Spinal cord (tissue), 10 donors: ENCODE results near the gene NRXN2. TPM values are rescaled to one million over a fixed set of nuclear protein-coding genes. Genes with fewer than 3 reads are reported as not detected.

Source experiments
- DNase-seq, 6 donors: peaks; one replicate each; pipeline versions ENCODE4 v3.0.0 to v3.0.0-alpha.2; 2013 to 2015; ENCODE audit warnings: low spot score in 6 of 6, low read depth in 4 of 6
- H3K27ac ChIP-seq: one replicate; pipeline ENCODE4 v1.5.1; 2013; ENCODE audit warnings: low read depth, low read length, control low read depth
- H3K27me3 ChIP-seq: one replicate; pipeline ENCODE4 v1.6.1; 2013; ENCODE audit warnings: low read length; ENCODE audit not compliant: control insufficient read depth, insufficient read depth
- H3K36me3 ChIP-seq: one replicate; pipeline ENCODE4 v1.6.1; 2013; ENCODE audit warnings: low read length; ENCODE audit not compliant: control insufficient read depth, insufficient read depth
- H3K4me1 ChIP-seq: one replicate; pipeline ENCODE4 v1.6.1; 2013; ENCODE audit warnings: low read length; ENCODE audit not compliant: control insufficient read depth, insufficient read depth
- H3K4me3 ChIP-seq: one replicate; pipeline ENCODE4 v1.5.1; 2013; ENCODE audit warnings: low read depth, low read length, control low read depth
- H3K9me3 ChIP-seq: one replicate; pipeline ENCODE4 v1.6.1; 2013; ENCODE audit warnings: low read length; ENCODE audit not compliant: control insufficient read depth, insufficient read depth
- WGBS: methylation state at CpG from one replicate; pipeline ENCODE4 v1.1.5; 2013; ENCODE audit warnings: missing lambda C conversion rate; ENCODE audit not compliant: insufficient coverage; 5-methylcytosine and 5-hydroxymethylcytosine counted together
- polyA plus RNA-seq, 2 donors: library from polyadenylated mRNA; unstranded; fragments of 120-200 nt; gene quantifications; one replicate each; pipeline ENCODE4 v1.2.1, GENCODE V29; 2013; ENCODE audit not compliant: insufficient read length in 2 of 2
- total RNA-seq, 2 donors: library from RNA; depleted of rRNA in 1 of 2; stranded (reverse); fragments of 120-200 nt in 1 of 2; fragments of >200 nt in 1 of 2; gene quantifications; one replicate each; pipeline versions ENCODE4 v1.2.3 to v1.2.4, GENCODE V29; 2013 to 2014
- donor health status: healthy.

Gene NRXN2
- total and polyA plus RNA-seq, 4 donors = 68.0 to 424 (median 280) TPM

DNA sequence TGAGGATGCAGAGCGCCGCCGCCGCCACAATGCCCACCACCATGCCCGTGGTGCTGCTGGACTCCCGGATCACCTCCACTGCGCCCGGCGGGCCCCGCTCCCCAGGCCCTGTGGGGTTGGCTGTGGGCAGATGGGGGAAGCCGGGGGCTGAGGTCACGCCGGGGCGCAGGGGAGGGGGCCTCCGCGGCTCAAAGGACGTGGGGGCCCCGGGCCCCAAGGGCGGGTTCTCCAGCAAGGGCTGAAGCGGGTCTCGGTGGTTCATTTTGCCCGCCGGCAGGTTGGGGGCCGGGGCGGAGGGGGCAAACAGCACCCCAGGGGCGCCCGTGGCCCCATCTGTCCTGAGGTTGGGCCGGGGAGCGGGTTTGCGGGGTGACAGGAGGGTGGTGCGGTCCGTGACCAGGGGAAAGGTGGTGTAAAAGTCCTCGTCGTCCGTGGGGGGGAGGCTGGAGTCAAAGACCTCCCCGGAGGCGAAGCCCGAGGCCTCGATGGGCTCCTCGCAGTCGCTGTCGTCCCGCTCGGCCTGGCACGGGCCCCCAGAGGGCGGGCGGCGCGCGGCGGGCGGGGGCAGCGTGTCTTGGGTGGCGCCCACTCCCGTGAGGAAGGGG, 115.5 kb downstream of the NRXN2 start:
- Histone ChIP-seq H3K4me3 (no peak overlapping the region), H3K9me3 (no peaks in the 10 kb centered on the region), H3K27me3 (no peaks in the 10 kb centered on the region), H3K4me1 (peaks cover 53% of the 10 kb centered on the region), H3K36me3 (peaks cover 47% of the 10 kb centered on the region), H3K27ac (no peak overlapping the region)
- no peak for DNase-seq
- 69% methylated on average over 26 of the region's 55 CpGs for WGBS

DNA sequence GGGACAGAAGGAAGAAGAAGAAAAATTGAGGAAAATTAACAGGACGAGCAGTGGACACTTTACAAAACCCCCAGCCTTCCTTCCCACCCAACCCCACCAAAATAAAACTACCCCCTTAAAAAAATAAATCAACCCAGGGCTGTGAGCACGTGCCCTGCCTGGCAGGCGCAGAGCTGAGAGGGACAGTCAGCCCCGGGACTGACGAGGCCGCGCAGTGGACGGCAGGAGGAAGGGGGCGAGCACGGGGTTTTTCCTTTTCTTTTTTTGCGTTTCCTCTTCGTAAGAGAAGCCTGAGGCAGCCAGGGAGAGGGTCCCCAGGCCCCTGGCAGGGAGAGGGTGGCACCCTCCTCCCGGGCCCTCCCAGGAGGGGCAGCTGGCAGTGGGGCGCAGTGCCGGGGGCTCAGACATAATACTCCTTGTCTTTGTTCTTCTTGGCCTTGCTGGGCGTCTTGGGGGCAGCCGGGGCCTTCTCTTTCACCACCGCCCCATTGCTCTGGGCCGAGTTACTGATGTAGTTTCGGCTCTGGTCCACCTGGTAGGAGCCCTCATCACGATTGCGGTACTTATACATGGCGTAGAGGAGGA, 116.1 kb downstream of the NRXN2 start:
- H3K9me3 ChIP-seq = no peaks in the 10 kb centered on the region
- no peak overlapping the region for H3K4me3 ChIP-seq
- DNase-seq = no peak
- H3K4me1 ChIP-seq = peaks cover 49% of the 10 kb centered on the region
- H3K27ac ChIP-seq = no peak overlapping the region
- H3K27me3 ChIP-seq = no peaks in the 10 kb centered on the region
- H3K36me3 ChIP-seq = peaks cover 41% of the 10 kb centered on the region
- 74% methylated on average over 21 of the region's 23 CpGs for WGBS

DNA sequence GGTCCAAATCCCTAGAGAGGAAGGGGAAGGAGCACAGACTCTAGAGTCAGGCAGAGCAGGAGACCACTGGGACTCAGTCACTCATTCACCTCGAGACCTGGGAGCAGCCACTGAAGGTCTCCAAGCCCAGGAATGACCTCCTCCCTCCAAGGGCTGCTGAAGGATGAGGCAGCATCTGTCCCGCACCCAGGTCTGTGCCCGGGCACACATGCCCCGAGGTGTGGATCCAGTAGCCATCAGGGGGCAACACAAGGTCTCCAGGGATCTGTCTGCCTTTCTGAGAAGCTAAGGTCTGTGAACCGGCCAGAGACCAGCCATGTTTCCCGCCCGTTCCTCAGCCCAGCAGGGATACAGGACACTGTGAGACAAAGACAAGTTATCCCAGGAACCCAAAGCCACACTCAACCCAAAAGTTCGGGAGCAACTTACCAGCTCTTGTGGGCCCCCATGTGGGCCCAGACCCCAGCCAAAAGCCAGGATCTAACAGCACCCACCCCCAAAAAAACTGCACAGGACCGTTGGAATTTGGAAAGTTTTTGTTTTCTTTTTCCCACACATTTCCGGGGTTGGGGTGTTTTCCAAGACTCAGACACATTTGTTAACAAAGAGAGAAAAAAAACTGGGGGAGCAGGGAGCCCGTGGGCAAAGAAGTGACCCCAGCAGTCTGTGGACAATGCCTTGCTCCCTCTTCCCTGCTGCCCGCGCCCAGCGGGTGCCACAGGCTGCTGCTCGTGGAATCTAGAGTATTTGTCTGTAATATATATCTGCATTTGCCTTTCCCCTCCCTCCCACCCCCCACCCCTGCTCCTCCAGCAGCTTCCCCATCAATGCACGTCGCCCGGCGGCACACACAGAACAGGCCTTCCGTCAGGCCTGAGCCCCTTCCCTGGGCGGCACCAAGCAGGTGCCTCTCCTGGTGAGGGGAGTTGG, 117.1 kb downstream of the NRXN2 start:
- whole genome bisulfite sequencing = 75% methylated on average over 8 of the region's 21 CpGs
- H3K27me3 ChIP-seq = no peaks in the 10 kb centered on the region
- H3K36me3 ChIP-seq = peaks cover 33% of the 10 kb centered on the region
- H3K4me1 ChIP-seq = peaks cover 39% of the 10 kb centered on the region
- H3K4me3 ChIP-seq = no peak overlapping the region
- H3K9me3 ChIP-seq = no peaks in the 10 kb centered on the region
- no peak for DNase-seq
- no peak overlapping the region for H3K27ac ChIP-seq

DNA sequence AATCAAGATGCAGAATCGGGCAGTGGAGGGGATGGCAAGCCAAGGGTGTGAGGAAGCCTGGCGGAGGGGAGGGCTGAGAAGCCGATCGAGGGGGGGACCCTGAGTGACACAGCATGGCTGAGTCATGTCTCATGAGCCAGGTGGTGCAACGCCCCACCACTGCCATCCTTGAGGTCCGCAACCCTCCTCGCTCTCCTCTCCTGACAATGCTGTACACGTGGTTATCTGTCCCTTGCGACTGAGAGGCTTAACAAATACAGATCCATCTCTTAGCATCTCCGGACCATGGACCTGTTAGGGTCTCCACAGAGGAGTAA, 117.8 kb downstream of the NRXN2 start:
- peaks cover 26% of the 10 kb centered on the region for H3K36me3 ChIP-seq
- H3K27me3 ChIP-seq = no peaks in the 10 kb centered on the region
- no peak overlapping the region for H3K4me3 ChIP-seq
- WGBS = 61% methylated on average over 10 of the region's 10 CpGs
- no peak overlapping the region for H3K27ac ChIP-seq
- H3K9me3 ChIP-seq = no peaks in the 10 kb centered on the region
- H3K4me1 ChIP-seq = peaks cover 37% of the 10 kb centered on the region
- DNase-seq = no peak

DNA sequence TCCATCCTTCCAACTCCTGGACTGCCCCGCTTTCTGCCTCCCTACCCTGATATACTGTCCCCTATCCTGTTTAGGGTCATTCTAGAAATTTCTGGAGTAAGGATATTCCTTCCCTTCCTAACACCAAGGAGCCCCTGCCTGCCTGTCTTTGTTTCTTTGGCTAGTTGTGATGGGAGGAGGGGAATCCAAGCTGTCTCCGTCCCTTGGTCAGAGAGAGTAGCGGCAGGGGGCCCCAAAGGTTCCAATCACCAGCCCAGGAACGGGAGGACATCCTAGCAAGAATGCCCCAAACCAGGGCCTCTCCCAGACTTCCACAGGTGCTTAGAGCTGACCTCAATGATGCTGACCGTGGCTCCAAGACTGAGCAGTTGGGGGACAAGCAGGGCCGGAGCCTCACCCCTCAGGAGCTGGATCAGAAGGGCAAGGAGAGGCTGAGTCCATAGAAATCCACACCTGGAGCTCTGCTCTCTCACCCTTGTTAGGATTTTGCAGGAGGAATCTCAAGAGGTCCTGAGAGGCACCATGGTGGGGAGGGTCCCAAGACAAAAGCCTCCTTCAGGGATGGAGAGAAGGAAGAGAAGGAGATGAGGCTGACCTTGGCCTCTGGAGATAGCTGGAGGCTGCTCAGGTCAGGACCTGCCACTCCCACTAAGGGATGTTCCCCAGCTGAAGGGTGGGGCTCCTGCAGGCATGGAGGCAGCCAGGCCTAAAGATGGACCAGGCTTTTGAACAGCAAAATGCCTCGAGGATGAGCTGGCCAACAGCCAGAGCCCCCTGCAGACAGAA, 118.3 kb downstream of the NRXN2 start:
- Histone ChIP-seq H3K4me3 (no peak overlapping the region), H3K9me3 (no peaks in the 10 kb centered on the region), H3K27me3 (no peaks in the 10 kb centered on the region), H3K27ac (no peak overlapping the region), H3K36me3 (peaks cover 21% of the 10 kb centered on the region), H3K4me1 (peaks cover 36% of the 10 kb centered on the region)
- WGBS = 63% methylated on average over 5 of the region's 7 CpGs
- DNase-seq = peak in 2 of 6 donors; percentile 40 to 50

DNA sequence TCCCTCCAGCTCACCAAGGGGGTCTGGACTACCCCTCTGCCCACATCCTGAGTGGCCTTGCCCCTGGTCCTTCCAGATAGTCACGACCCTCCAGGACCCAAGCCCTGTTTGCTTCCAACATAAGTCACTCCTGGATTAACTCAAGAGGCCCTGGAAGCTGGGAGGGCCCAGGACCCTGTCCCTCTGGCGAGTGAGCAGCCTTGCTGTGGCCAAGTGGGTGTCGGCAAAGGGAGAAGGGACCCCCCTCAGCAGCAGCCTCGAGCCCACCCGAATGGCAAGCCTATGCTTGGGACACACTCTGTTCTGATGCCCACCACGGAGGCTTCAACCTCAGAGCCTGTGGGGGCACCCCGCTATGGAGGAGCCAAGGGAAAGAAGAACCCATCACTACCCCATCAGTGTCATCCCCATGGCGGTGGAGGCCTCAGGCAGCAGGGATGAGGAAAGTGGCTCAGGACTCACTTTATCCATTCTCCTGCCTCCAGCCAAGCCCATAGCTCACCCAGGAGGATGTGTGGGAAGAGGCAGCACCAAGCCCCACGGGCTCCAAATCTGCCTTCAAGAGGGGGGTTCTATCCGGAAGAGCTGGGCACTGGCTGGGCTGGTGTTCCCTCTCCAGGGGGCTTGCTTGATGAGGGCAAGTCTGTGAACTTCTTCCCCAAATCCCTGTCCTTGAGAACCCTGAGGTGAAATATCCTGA, 119.4 kb downstream of the NRXN2 start:
- no peak for DNase-seq
- Histone ChIP-seq H3K27me3 (no peaks in the 10 kb centered on the region), H3K4me1 (peaks cover 34% of the 10 kb centered on the region), H3K27ac (no peak overlapping the region), H3K36me3 (peaks cover 17% of the 10 kb centered on the region), H3K9me3 (no peaks in the 10 kb centered on the region), H3K4me3 (no peak overlapping the region)
- WGBS = 91% methylated on average over 3 of the region's 10 CpGs

DNA sequence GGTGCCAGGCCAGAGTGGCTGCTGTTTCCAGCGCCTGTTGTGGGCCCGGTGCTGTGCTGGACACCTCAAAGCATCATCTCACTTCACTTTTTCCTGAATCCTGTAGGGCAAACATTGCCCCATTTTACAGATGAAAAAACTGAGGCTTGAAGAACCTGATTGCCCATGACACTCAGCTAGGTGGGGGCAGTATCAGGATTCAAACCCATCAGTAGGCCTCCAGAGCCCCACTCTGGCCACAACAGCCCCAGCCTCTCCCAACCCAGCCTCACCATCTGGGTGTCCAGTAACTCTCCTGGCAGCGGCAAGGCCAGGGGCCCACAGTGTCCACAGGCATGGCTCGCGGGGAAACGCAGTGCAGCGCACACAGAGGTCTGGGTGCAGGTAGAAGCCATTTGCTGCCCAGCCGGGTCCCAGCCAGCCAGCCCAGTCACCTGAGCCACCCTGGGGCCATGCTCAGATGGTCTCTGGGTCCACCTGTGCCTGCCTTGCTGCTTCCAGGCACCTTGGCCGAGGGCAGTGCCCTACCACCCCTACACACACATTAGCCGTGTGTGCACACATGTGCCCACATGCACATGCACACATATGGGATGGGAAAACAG, 120.4 kb downstream of the NRXN2 start:
- Histone ChIP-seq H3K4me1 (peaks cover 27% of the 10 kb centered on the region), H3K27me3 (no peaks in the 10 kb centered on the region), H3K4me3 (no peak overlapping the region), H3K36me3 (peaks cover 13% of the 10 kb centered on the region), H3K27ac (no peak overlapping the region), H3K9me3 (no peaks in the 10 kb centered on the region)
- 93% methylated on average over 10 of the region's 10 CpGs for WGBS
- DNase-seq = no peak

DNA sequence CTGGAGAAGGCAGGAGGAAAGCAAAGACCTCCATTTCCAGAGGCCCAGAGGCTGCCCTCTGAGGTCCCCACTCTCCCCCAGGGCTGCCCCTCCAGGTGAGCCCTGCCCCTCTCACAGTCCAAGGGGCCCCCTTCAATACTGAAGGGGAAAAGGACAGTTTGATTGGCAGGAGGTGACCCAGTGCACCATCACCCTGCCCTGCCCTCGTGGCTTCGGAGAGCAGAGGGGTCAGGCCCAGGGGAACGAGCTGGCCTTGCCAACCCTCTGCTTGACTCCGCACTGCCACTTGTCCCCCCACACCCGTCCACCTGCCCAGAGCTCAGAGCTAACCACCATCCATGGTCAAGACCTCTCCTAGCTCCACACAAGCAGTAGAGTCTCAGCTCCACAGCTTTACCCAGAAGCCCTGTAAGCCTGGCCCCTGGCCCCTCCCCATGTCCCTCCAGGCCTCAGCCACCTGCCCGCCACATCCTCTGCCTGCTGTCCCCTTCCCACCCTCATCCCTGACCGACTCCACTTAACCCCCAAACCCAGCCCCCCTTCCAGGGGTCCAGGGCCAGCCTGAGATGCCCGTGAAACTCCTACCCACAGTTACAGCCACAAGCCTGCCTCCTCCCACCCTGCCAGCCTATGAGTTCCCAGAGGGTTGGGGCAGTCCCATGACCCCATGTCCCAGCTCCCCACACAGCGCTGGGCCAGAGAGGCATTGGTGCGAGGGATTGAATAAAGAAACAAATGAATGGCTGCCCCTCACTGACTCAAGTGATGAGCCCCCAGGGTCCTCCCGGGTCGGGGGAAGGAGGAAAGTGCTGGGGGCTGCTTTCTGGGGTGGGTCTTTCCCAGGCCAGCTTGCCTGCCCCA, 121.2 kb downstream of the NRXN2 start:
- Histone ChIP-seq H3K9me3 (no peaks in the 10 kb centered on the region), H3K27ac (no peak overlapping the region), H3K4me3 (no peak overlapping the region), H3K4me1 (peaks cover 21% of the 10 kb centered on the region), H3K27me3 (no peaks in the 10 kb centered on the region), H3K36me3 (peaks cover 5% of the 10 kb centered on the region)
- DNase-seq = no peak
- 72% methylated on average over 8 of the region's 12 CpGs for WGBS
